Measurements from ENCODE around the gene MSX2.

DNA sequence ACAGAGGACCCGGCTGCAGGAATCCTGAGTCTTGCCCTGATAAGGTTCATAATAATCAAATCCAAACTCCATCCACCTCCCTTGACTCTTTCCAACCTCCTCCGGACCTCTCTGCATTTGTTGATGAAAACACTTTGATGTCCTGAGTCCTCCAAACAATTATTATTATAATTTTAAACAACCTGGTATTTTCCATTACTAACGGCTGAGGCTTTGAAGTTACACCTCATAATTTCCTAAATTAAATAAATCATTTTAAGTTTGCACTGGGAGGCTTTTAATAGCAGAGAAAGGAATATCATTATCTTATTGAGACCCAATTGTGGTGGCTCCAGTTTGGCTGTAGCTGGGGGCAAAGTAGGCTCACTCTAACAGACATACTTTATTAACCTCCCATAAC, 9.5 kb downstream of the MSX2 start:
- TF ChIP-seq, protein P1, sequence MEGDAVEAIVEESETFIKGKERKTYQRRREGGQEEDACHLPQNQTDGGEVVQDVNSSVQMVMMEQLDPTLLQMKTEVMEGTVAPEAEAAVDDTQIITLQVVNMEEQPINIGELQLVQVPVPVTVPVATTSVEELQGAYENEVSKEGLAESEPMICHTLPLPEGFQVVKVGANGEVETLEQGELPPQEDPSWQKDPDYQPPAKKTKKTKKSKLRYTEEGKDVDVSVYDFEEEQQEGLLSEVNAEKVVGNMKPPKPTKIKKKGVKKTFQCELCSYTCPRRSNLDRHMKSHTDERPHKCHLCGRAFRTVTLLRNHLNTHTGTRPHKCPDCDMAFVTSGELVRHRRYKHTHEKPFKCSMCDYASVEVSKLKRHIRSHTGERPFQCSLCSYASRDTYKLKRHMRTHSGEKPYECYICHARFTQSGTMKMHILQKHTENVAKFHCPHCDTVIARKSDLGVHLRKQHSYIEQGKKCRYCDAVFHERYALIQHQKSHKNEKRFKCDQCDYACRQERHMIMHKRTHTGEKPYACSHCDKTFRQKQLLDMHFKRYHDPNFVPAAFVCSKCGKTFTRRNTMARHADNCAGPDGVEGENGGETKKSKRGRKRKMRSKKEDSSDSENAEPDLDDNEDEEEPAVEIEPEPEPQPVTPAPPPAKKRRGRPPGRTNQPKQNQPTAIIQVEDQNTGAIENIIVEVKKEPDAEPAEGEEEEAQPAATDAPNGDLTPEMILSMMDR (IDR thresholded peaks at IDR 0.05): no peak
- TF ChIP-seq POLR2A (IDR thresholded peaks at IDR 0.05): no peak
- TF ChIP-seq EP300 (IDR thresholded peaks at IDR 0.05): no peak

Data from tibial nerve (tissue), 4 donors.